HG02840 (cell line): Measurements from ENCODE around the gene XAGE3.
"Not testable (repeated sequence)": the region's sequence is repeated elsewhere in the genome, so short reads cannot be mapped to it uniquely, and the experiment has no call there.

ENCODE experiments used
- ATAC-seq: cut with Tn5 transposase; IDR thresholded peaks from one replicate; pipeline ENCODE4 v1.9.1; 2021; ENCODE audit warnings: mild to moderate bottlenecking, moderate library complexity, moderate number of reproducible peaks; ENCODE audit not compliant: unreplicated experiment, low FRiP score

XAGE3 gene

DNA sequence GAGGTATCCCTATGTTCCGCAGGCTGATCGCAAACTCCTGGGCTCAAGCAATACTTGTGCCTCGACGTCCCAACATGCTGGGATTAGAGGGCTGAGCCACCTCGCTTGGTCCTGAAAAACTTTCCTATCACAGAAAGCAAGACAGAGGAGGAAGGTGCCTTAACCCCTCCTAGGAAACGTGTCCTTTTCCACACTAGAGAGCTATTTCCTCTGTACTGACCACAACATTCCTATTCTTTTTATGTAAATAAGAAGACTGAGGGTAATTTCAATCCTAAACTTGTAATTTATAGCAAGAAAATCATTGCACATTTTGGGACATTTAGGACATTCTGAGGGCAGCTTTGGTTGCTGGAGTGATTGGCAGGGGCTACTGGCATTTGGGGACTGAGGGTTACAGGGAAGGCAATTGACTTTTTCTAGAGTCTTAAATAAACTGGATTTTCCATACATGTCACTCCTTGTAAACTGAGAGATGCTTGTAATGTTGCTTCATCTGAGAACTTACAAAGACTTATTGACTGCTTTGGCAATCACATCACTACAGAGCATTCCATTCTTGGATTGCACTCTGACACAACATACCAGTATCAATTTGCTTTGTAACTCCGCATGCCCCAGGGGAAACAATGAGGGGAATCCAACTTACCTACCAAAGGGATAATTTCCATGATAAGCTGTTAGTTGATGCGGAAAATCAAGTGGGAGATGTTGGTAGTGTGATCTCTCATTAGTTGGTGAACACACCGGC, 15.6 kb downstream of the XAGE3 start:
- no peak for ATAC-seq

DNA sequence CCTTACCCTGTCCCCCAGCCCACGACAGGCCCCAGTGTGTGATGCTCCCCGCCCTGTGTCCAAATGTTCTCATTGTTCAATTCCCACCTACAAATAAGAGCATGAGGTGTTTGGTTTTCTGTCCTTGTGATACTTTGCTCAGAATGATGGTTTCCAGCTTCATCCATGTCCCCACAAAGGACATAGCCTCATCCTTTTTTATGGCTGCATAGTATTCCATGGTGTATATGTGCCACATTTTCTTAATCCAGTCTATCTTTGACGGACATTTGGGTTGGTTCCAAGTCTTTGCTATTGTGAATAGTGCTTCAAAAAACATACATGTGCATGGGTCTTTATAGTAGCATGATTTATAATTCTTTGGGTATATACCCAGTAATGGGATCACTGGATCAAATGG, 24.3 kb downstream of the XAGE3 start:
- ATAC-seq, result not testable (repeated sequence)

DNA sequence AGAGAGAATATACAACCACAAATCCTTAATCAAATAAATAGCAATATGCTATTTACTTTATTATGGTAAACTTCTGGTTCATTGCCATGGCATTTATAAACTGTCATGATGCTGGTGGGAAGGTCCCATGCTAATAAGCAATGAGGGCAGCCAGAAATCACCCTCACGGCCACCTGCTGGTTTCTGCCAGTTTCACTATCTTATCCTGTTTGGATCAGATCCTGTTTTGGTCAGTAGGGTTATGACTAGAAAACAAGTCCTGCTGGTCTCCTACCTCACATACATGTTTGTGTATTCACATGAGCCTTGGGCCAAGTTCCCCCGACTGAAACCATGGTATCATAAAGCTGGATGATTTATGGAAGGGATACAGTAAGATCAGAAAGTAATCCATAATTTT, 28.7 kb downstream of the XAGE3 start:
- no peak for ATAC-seq

DNA sequence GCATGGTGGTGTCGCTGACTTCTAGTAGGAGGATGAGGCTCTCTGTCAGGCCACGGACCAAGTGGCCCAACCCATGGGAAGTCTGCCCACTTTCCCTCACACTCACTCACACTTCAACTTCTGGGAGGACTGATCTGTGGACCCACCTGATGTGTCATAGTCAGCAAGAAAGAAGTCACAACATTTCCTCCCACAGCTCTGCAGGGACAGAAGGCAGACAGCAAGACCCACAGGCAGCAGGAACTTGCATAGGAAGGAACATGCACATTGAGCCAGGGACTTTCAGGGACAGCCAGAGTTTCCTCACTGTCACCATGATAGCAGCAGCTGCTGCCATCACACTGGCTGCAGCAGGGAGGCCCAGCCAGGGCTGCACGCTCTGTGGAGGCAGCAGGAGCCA, 37.3 kb downstream of the XAGE3 start:
- no peak for ATAC-seq

DNA sequence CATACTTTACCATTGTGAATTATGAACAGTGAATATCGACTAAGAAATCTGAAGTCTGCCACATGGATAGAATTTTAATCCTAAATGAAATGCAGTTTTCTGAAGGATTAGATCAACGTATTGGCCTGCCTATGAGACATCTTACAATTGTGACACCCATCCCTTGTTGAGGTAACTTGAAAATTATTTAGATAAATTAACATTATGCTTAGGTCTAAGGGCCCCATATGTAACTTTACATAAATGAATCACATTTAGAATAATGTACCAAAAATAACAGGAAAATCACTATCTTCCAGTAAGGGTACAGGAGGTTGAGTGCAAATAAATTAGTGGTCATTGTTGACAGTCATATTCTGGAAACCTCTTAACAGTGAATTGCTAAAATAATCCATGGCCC, 43.3 kb downstream of the XAGE3 start:
- ATAC-seq, result no peak

DNA sequence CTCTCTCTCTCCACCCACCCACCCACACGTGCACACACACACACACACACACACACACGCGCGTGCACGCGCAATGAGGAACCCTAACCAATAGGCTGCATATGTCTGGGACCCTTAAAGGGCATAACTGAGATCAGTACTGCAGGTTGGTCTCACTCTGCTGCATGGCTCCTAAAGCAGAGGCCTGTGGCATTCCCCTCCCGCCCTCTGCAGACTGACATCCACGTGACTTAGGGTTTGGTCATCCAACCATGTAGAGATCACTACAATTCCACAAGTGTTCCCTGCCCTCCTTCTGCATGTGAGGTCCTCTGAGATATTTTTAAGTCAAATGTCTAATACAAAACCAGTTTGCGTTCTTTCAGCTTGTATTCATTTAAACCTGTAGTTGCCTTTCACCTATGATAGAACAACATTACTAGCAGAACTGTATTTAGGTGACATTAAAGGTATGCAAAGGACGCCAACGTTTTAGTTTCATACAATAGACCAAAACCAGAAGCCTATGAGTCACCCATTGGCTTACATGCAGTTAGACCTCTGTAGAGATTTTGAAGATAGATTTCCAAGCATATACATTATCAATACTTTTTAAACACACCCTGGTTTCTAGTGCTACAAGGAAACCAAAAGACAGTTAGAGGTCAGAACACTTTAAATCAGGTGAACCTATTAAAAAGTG, 46.7 kb downstream of the XAGE3 start:
- no peak for ATAC-seq

DNA sequence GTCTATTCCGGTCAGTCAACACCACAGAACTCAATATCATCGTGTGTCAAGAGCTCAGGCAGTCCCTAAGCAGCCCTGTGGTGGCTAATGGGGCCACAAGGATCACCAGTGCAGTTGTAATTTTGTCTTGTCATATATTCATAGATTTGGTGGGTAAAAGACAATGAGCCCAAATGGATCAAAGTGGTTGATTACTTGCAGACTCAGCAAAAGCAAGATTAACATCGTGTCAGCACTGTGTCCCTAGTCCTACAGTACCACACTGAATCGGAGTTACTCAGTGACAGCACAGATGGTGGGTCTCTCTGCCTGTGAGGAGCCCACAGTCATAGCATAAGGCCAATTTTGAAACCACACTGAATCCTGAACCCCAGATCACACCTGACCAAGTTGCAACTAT, 48.1 kb downstream of the XAGE3 start:
- ATAC-seq, result no peak
